Activated CD8-positive, alpha-beta memory T cell treated with anti-CD3 and anti-CD28 coated beads for 4 hours (primary cell): ENCODE measurements around the gene TSPYL1.

ENCODE experiments used
- DNase-seq, 2 donors: peaks; one replicate each; pipeline ENCODE4 v3.0.0-alpha.2; 2020; ENCODE audit warnings: low read depth in 2 of 2

TSPYL1 gene

DNA sequence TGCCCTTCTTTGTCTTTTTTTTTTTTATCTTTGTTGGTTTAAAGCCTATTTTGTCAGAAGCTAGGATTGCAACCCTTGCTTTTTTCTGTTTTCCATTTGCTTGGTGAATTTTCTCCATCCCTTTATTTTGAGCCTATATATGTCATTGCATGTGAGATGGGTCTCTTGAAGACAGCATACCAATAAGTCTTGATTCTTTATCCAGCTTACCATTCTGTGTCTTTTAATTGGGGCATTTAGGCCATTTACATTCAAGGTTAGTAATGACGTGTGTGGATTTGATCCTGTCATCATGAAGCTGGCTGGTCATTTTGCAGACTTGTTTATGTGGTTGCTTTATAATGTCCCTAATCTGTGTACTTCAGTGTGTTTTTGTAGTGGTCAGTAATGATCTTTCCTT is 16.4 kb downstream of the TSPYL1 start:
- no peak for DNase-seq

DNA sequence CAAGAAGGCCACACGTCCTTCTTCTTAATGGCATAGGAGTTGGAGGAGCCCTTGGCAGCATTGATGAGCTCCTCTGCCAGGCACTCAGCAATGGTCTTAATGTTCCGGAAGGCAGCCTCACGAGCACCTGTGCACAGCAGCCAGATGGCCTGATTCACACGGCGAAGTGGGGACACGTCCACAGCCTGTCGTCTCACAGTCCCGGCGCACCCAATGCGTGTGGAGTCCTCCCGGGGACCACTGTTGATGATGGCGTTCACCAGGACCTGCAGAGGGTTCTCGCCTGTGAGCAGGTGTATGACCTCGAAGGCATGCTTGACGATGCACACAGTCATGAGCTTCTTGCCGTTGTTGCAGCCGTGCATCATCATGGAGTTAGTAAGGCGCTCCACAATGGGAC is 21.2 kb downstream of the TSPYL1 start:
- DNase-seq = no peak

DNA sequence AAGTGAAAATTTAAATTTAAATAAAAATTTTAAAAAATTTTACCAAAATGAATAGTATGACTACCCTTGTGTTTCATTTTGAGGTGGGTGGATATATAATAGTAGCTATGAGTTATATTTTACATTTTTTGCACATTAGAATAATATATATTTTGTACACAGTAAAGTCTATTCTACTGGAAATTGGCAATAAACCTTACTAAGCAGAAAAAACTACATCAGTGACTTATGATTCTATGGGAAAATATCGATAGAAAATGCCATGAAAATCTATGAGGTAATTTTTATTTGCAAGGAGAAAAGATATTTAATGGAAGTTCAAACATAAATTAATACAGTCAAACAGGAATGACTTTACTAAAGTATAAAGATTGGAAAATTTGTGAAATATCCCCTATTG is 23.0 kb downstream of the TSPYL1 start:
- DNase-seq = no peak

DNA sequence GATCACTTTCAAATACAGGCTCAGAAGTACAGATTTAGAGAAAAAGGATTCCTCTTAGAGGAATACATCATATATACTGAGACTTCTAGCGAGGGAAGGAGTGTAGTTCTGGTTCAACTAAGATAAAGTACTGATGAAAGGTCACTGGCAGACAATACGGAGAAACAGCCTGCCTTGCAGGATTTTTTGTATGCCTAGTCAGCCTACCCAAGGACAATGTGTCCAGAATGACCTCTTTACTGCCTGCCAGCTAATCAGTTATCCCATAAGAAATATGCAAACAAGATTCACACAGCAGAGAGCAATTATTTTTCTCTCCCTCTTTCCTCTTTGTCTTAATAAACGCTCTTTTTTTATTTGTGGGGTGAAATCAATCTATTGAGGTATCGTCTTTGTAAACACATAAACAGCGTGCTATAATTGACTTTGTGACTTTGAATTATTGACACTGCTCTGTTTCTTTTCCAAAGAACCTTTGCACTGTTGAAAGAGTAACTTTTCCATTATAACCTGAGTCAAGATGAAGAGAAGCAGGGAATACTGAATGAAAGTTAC is 24.4 kb downstream of the TSPYL1 start:
- no peak for DNase-seq

DNA sequence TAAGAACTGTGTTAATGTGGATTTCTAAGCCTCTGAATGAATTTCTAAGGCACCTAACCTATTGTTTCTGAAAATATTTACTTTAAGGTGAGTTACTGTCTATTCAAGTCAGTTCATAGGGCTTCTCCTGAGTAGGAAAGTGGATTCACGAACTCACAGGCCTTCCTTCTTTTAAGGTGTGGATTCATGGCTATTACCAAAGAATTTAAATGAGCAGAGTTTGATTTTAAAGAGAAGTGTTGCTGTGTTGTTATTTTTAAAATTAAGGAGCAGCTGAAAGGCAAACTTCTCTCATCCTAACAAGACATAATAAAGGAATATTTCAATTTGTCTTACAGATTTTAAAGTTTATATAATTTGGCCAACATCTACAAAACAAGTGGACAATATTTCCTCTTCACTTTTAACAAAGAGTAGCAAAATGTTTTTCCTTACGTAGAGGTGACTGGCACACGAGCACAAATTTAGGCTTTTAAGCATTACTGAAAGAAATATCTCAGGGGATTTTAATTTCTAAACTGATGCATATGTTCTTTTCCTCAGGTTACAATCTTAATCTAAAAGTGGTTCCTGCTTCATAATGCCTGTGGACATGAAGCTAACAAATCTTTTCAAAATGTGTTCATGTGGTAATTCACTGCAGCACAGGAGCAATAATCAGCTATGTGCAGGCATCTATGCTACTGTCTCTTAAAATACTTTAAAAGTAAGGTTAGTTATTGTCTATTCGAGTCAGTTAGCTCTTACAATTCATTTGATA is 25.3 kb downstream of the TSPYL1 start:
- DNase-seq = no peak

DNA sequence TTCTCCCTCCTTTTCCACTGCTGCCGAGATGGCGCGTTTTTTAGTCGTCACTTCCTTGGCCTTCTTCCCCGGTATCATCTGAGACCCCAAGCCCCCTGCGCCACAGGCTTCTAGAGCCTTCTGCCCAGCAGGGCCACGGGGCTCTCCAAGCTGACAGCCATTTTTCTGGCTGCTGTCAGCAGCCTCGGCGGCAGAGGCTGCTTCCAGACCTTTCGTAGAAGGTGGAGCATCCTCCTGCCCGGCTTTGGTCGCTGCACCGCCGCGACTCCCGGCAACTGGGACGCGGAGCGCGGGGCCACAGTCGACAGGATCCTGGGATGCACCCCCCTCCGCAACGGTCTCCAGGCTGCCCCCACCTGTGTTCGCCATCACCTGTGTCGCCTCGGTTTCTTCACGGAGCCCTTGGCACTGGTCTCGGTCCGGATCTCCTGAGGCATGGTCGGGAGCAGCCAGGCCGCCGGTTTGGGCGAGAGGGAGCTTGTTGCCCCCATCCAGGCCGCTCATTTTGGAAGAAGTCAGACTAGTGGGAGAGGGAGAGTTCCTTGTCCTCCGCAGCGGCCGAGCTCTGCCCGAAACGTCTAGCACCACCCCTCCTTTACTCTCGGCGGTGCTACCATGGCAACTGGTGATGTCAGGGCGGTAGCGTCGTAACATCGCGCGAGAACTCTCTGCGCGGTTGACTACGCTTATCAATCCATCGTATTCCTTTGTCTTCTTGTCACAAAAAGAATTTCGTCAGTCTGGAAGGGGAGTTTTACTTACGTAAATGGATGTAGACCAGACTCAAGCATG is 26.0 kb downstream of the TSPYL1 start, which contains the start of gene TSPYL4:
TSPYL4 (minus strand) TSS at position 571 of the 792 bp plus-strand sequence; CDS start at position 504, 67 bp downstream.
- peak; percentile 83 for DNase-seq

DNA sequence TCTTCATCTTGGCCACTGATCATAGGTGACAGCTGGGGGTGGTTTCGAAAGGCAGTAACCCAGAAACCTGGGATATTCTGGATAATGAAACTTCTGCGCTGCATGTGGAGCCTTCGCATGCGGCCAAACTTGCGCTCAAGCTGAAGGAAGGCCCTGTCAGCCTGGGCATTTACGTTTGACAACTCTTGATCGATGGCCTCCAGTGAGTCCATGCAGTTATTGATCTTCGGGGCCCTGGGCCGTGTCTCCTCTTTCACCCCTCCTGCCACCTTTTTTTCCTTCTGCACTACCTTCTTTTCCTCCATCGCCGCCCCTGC is 26.6 kb downstream of the TSPYL1 start:
- no peak for DNase-seq

DNA sequence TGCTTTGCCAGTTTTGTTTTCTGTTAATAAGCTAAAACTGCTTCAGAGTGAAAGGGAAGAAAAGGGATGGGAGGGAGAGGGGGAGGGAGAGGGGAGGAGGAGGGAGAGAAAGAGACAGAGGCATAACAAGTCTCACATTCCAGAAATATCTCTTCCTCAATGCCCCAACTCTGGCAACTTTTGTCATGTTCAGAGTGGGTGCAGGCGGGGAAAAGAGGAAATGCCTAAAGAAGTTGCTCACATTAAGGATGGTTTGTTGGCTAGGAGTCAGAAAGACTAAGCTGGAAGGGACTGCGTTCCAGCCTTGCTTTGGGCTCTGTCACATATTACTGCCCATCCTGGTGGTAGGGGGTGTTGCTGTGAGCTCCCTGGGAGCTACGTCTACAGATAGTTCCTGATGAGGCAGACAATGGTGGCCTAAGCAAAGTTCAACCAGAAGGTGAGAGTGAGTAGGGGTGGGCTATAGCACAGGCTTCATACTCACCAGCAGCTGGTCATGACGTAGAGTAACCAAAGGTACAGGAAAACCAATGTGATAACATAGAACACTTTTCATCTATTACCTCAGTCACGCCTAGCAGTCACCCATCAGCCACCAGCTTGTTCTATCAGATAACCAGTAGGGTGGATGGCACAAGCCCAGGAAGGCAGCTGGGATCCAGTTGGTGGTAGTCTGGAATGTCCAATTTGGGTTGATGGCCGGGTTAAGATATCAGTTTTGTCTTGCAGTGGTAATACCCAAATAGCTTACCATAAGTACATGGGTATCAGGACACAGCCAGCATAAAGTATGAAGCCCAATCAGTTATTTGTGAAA is 28.0 kb downstream of the TSPYL1 start:
- no peak for DNase-seq

DNA sequence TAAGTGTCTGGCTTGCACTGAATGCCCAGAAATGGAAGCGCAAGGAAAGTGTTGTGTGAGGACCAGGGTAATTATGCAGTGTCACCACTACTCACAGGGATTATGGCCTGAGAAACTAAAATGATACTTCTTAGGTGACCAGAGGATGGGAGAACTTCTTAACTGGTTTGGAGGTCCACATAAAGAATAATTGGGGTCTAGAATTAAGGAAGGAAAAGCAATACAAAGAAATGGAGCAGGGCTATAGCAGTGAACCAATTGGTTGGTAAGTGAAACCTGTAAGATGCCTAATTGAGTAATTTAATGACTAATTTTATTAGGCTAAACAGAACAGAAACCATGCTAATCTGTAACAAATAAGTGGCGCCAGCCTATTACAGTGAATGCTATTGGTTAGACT is 31.2 kb downstream of the TSPYL1 start:
- no peak for DNase-seq

DNA sequence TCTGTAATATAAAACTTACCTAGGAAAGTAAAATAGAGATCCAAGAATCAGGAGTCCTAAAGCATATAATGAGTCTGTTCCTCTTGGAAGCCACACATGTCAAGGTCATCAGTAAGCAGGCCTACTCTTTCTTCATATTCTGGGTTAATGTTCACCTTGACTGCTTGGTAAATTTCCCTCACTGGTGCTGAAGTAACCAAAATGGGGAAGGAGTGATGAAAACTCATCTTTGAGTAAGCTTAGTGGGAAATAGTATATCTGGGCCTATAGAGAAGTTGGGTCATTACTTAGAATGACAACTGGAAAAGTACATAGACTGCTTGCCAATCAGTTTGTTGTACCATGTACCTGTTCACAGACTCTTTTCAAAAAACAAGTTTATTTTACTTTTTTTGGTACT is 32.4 kb downstream of the TSPYL1 start:
- DNase-seq = no peak

DNA sequence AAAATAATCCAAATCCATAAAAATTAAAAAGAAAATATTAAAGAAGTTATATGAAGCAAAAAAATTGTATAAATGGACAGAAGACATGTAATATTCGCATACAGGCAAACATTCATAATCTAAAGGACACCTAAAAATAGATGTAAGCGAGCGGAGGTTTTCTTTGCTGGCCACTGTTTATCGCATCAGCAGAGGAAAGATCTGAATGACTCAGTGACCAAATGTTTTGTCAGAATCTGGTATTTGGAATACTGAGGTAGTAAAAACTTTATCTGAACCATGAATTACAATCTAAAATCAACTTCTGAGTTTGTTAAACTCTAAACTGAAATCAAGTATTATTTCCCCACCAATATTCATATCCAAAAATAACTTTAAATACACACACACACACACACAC is 33.6 kb downstream of the TSPYL1 start:
- no peak for DNase-seq

DNA sequence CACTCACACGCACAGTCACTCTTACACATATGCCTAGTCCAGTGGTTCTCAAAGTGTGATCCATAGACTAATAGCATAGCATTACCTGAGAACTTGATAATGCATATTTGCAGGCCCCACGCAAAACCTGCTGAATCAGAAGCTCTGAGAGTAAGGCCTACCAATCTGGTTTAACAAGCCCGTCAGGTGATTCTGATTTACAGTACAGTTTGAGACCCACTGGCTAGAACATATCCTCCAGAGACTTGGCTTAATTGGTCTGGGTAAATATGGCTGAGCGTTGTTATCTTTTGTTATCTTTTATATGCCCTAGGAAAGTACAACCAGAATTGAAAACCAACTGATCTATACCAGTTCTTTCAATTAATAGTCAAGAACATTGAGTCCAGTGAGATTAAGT is 35.4 kb downstream of the TSPYL1 start:
- no peak for DNase-seq

DNA sequence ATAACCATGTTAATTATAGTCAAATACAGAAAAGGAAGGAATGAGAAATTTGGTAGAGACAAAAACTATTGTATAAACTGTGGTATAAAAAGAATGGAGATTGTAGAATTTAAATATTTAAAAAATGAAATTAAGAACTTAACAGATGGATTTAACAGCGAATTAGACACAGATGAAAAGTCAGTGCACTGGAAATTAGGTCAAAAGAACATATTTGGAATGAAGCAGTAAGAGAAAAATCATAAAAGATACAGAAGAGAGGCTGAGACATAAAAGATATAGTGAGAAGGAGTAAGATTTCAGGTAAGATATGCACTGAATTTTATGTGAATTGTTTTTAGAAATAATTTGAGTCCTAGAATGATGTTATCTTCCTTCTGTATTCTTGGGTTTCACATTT is 39.9 kb downstream of the TSPYL1 start:
- no peak for DNase-seq

DNA sequence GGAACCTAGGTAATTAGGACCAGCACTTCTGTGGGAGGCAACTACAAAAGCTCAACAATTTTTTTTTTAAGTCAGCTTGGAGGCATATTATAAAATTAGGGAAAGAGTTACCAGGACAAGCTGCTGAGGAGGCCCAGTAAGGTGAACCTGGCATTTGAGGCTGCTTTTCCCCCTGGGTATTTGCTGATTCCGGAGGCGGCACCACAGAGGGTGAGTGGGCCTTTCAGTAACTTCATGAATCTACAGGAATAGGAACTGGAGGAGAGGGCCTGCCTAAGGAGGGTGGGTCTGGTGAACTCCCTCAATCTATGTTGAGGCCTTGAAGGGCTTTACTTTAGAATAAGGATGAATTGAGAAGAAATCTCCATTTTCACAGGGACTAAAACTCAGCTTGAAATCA is 40.5 kb downstream of the TSPYL1 start:
- no peak for DNase-seq

DNA sequence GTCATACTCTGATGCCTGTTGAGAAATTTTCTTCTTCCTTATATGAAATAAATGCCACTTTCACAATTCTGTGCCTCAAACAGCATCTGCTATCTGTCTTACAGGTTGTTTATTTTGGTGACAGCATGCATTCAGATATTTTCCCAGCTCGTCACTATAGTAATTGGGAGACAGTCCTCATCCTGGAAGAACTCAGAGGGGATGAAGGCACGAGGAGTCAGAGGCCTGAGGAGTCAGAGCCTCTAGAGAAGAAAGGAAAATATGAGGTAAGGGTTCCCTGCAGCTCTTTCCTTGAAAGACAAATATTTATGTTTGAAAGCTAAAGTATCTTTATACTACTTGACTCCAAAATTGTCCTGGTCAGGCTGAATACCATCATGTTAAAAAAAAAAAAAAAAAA is 41.6 kb downstream of the TSPYL1 start:
- DNase-seq = no peak

DNA sequence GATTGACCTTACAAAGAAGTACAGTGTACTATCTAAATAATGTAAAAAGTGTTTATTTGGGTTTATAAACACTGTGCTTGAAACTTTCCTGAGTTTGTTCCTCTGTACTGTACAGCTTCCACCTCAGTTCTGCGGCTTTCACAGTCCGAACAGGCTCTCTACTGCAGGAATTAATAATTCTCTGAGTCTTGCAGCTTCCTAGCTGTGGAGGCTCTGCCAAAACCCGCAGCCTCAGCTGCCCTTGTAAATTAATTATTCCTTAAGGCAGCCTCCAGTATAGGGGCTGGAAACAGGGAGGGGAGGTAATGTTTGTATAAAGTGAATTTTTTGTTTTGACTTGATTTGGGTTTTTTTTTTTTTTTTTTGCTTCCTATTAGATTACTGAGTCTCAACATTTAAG is 45.0 kb downstream of the TSPYL1 start:
- no peak for DNase-seq

DNA sequence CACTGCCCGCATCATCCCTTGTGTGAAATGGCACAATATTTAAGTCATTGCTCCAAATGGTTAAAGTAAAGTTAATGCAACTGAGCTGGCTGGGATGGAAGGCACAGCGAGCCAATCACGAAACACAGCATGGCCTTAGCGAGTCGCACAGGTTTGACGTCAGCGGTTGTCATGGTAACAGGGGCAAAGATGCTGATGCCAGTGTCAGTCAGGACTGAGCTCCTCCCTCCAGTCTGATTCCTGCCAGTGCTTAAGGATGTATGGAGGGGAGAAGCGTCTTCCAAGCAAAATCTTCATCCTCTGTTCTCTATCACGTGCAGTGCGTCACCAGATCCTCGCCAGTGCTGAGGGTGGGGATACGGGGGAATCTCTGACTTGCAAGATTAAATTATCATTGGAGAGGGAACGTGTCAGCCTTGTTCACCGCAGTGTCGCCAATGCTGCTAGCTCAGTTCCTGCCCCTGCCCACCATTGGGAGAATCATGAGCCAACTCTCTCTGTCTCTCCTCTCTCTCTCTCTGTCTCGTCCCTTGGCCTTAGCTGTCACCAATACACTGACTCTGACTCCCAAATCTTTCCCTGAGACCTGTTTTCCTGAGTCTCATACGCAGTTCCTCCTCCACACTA is 50.3 kb downstream of the TSPYL1 start:
- DNase-seq = no peak
